DND-41 (cell line): ENCODE data around the gene RGS11.

Experiments used
- ATAC-seq: fragments of 200-7000 bp; cut with Tn5 transposase; 3 replicates; pipeline ENCODE4 v1.9.1; 2021; ENCODE audit warnings: low read depth; ENCODE audit not compliant: insufficient read depth
- DNase-seq: peaks from one replicate; pipeline ENCODE4 v3.0.0-alpha.2; 2020
- H2AFZ ChIP-seq: 2 replicates; pipeline ENCODE4 v1.6.0; 2012; ENCODE audit warnings: low read depth, low read length
- H3K27ac ChIP-seq: 2 replicates; pipeline ENCODE4 v1.5.1; 2012; ENCODE audit warnings: low read length, inconsistent platforms
- H3K27me3 ChIP-seq: fragments of 200-600 bp; sonication (generic); 2 replicates; pipeline ENCODE4 v1.6.0; 2012; ENCODE audit warnings: low read length, mild to moderate bottlenecking, inconsistent platforms; ENCODE audit not compliant: insufficient read depth, poor library complexity
- H3K36me3 ChIP-seq: 2 replicates; pipeline ENCODE4 v1.5.1; 2012; ENCODE audit warnings: low read length, inconsistent platforms; ENCODE audit not compliant: insufficient read depth
- H3K4me1 ChIP-seq: 2 replicates; pipeline ENCODE4 v1.5.1; 2012; ENCODE audit warnings: mild to moderate bottlenecking, low read length; ENCODE audit not compliant: insufficient read depth
- H3K4me2 ChIP-seq: 2 replicates; pipeline ENCODE4 v1.6.0; 2012; ENCODE audit warnings: mild to moderate bottlenecking, moderate library complexity, low read length, inconsistent platforms; ENCODE audit not compliant: insufficient read depth
- H3K4me3 ChIP-seq, 2 experiments: fragments of 200-600 bp in 1 of 2; shearing (Covaris generic) in 1 of 2; 2 replicates each; pipeline ENCODE4 v1.5.1; 2012 to 2016; ENCODE audit warnings: inconsistent platforms in 2 of 2, low read length in 2 of 2, mild to moderate bottlenecking in 2 of 2, low read depth in 1 of 2, moderate library complexity in 1 of 2
- H3K79me2 ChIP-seq: 2 replicates; pipeline ENCODE4 v1.6.0; 2012; ENCODE audit warnings: low read length, inconsistent platforms; ENCODE audit not compliant: insufficient read depth
- H3K9ac ChIP-seq: 2 replicates; pipeline ENCODE4 v1.6.0; 2012; ENCODE audit warnings: low read depth, mild to moderate bottlenecking, inconsistent platforms, low read length, moderate library complexity
- H3K9me3 ChIP-seq: 2 replicates; pipeline ENCODE4 v1.5.1; 2012; ENCODE audit warnings: low read length, moderate library complexity, mild to moderate bottlenecking, inconsistent platforms; ENCODE audit not compliant: insufficient read depth, severe bottlenecking
- H4K20me1 ChIP-seq: 2 replicates; pipeline ENCODE4 v1.6.0; 2012; ENCODE audit warnings: low read length; ENCODE audit not compliant: insufficient read depth
- EZH2 ChIP-seq: IDR thresholded peaks from 3 replicates; pipeline ENCODE4 v1.6.1; 2012; ENCODE audit warnings: borderline replicate concordance, low read depth, mild to moderate bottlenecking, moderate library complexity, low read length, inconsistent platforms; ENCODE audit not compliant: severe bottlenecking
- TF ChIP-seq, protein P1 (sequence below): IDR thresholded peaks from 2 replicates; pipeline ENCODE4 v1.5.1; 2012; ENCODE audit warnings: borderline replicate concordance, low read length, moderate library complexity, mild to moderate bottlenecking; ENCODE audit not compliant: poor library complexity, severe bottlenecking; ENCODE audit errors: extremely low read depth

RGS11 gene

DNA sequence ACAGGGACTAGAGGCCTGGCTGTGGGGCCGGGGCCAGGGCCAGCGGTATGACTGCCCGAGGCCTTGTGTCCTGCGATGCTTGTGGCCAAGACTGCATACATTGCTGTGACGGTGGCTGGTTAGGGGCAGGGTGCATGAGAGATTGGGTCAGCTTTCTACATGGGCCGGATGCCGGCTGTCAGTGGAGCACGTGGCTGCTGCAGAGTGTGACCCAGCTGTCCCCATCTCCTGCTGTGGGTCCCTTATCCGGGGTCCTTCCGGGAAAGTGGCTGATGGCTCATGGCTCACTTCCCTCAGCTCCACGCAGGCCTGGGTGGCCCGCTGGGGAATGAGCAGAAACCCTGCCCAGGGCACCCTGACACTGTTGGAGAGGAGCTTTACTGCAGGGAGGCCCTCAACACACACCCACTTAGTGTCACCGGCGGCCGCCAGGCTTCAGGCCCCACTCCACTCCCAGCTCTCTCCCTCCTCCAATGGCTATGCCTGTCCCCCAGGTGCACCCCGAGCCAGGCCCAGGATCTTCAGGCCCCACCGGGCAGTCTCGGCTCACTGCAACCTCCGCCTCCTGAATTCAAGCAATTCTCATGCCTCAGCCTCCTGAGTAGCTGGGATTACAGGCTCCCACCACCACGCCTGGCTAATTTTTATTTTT is 808 bp upstream of the RGS11 start:
- H3K9me3 ChIP-seq: no peaks in the 10 kb centered on the region
- no peak overlapping the region for H3K4me3 ChIP-seq
- no peaks in the 10 kb centered on the region for H3K79me2 ChIP-seq
- no peak overlapping the region for H3K4me2 ChIP-seq
- ATAC-seq (no peak), DNase-seq (no peak)
- no peak overlapping the region for H3K27ac ChIP-seq
- H4K20me1 ChIP-seq: peaks cover 4% of the 10 kb centered on the region; the same call in 1 of the 2 replicates
- H3K9ac ChIP-seq: no peak overlapping the region
- TF ChIP-seq EZH2: no peak
- TF ChIP-seq, protein P1, sequence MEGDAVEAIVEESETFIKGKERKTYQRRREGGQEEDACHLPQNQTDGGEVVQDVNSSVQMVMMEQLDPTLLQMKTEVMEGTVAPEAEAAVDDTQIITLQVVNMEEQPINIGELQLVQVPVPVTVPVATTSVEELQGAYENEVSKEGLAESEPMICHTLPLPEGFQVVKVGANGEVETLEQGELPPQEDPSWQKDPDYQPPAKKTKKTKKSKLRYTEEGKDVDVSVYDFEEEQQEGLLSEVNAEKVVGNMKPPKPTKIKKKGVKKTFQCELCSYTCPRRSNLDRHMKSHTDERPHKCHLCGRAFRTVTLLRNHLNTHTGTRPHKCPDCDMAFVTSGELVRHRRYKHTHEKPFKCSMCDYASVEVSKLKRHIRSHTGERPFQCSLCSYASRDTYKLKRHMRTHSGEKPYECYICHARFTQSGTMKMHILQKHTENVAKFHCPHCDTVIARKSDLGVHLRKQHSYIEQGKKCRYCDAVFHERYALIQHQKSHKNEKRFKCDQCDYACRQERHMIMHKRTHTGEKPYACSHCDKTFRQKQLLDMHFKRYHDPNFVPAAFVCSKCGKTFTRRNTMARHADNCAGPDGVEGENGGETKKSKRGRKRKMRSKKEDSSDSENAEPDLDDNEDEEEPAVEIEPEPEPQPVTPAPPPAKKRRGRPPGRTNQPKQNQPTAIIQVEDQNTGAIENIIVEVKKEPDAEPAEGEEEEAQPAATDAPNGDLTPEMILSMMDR: no peak
- no peaks in the 10 kb centered on the region for H3K36me3 ChIP-seq
- H3K27me3 ChIP-seq: no peaks in the 10 kb centered on the region
- no peak overlapping the region for H2AFZ ChIP-seq
- peaks cover 3% of the 10 kb centered on the region; the same call in 1 of the 2 replicates for H3K4me1 ChIP-seq

DNA sequence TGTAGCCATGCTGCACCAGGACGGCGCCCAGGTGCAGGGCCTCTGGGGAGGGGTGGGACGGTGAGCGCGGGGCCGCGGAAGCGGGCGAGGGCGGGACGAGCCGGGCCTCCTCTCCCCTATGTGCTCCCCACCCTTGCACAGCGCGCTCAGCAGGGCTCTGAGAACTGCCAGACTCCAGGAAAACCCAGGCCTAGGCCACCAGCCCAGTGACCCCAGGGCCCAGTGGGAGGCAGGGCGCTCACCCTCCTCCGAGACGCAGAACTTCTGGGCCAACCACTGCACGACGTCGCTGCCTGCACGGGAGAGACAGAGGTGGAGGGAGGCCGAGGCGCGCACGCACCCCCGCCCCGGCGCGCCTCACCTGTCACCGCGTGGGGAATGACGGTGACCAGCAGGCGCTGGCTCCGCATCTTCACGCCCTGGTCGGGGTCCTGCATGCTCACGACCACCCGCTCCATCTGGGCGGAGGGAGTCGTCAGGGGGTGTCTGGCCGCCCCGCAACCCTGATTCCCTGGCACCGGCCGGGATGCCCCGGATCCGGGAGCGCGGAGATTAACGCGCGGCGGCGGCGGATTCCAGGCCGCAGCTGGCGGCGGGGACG is 603 bp downstream of the RGS11 start:
- H3K79me2 ChIP-seq: no peaks in the 10 kb centered on the region
- no peak for DNase-seq
- TF ChIP-seq EZH2: no peak
- TF ChIP-seq, protein P1: no peak
- H2AFZ ChIP-seq: no peak overlapping the region
- no peak overlapping the region for H3K4me3 ChIP-seq
- no peak overlapping the region for H3K4me2 ChIP-seq
- no peaks in the 10 kb centered on the region for H3K36me3 ChIP-seq
- no peak overlapping the region for H3K27ac ChIP-seq
- H3K9ac ChIP-seq: no peak overlapping the region
- H4K20me1 ChIP-seq: peaks cover 4% of the 10 kb centered on the region; the same call in 1 of the 2 replicates
- H3K4me1 ChIP-seq: peaks cover 3% of the 10 kb centered on the region; the same call in 1 of the 2 replicates
- no peaks in the 10 kb centered on the region for H3K9me3 ChIP-seq
- no peak for ATAC-seq
- H3K27me3 ChIP-seq: no peaks in the 10 kb centered on the region

DNA sequence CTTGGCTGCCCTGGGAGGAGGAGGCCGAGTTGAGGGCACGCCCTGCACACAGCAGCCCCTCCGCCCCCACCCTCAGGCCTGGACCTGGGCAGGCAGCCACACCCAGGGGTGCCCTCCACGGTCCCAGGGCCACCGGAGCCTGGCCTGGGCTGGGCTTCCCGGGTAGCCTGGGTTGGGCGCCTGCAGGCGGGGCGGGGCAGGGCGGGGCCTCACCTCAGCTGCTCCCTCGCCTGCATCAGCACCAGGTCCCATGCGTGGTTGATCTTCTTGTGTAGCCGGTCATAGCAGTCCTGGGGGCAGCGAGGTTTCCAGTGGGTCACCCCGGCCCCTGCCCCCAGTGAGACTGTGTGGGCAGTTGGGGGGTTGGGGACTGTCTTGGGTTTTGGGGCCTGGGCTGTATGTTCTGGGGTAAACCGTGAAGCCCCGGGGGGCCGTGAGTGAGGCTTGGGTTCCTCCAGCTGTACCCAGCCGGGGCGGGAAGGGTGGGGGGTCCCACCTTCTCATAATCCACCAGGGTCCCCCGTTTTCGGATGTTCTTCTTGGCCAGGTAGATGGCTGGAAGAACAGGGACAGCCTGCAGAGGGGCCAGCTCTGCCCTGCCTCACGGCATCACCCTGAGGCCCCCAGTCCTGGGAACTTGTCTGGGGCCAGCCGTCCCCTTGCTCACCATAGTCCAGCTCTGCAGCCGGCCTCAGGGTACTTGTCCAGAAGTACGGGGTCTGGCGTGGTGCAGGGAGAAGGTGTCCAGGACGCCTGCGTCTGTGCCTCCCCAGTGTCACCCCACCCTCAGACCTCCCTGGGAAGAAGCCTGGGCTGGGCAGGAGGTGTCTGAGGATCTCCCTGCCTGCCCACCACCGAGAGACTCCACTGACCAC is 2.0 kb downstream of the RGS11 start:
- no peaks in the 10 kb centered on the region; the same call in 1 of the 2 replicates for H3K4me1 ChIP-seq
- H3K9ac ChIP-seq: no peak overlapping the region
- H3K36me3 ChIP-seq: no peaks in the 10 kb centered on the region
- DNase-seq: no peak
- H4K20me1 ChIP-seq: peaks cover 4% of the 10 kb centered on the region; the same call in 1 of the 2 replicates
- no peaks in the 10 kb centered on the region for H3K79me2 ChIP-seq
- TF ChIP-seq, protein P1: no peak
- no peak for TF ChIP-seq EZH2
- no peaks in the 10 kb centered on the region for H3K27me3 ChIP-seq
- no peak for ATAC-seq
- H3K27ac ChIP-seq: no peak overlapping the region
- no peak overlapping the region for H3K4me3 ChIP-seq
- no peak overlapping the region for H2AFZ ChIP-seq
- no peaks in the 10 kb centered on the region for H3K9me3 ChIP-seq
- no peak overlapping the region for H3K4me2 ChIP-seq
